ENCODE data around the gene TCF3. TPM values are rescaled to one million over a fixed set of nuclear protein-coding genes. Genes with fewer than 3 reads are reported as not detected.

The TCF3 gene
- total and polyA plus RNA-seq, 4 donors = 5.2 to 119 (median 12.8) TPM

DNA sequence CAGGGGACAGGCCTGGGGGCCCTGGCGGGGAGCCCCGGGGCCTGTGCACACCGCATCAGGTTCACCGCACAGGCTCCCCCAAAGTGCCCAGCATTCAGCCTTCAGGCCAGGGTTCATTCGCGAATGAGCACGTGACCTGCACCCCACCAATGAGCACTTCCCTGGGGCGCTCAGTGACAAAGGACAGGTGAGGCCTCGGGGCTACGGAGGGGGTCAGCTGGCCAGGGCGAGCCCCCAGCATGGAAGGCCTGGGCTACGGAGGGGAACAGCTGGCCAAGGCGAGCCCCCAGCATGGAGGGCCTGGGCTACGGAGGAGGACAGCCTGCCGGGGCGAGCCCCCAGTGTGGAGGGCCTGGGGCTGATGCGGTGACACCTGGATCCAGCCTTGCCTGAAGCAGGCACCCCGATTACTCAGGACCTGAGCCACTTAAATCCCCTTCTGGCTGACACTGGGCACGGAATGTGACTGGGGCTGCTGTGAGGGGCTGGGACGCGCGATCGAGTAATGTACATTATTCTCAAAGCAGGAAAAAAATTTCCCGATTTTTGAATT, 23.1 kb downstream of the TCF3 start:
- Histone ChIP-seq H3K36me3 (ENCODE audit: control insufficient read depth in 4 of 4, insufficient read depth in 3 of 4, low read depth in 1 of 4, low read length in 3 of 4) (peaks cover 0 to 4% (median 1%) of the 10 kb centered on the region in 4 donors), H3K9ac (ENCODE audit: low read depth in 1 of 2, low read length in 2 of 2) (no peak overlapping the region), H3K9me3 (ENCODE audit: control insufficient read depth in 4 of 4, low read length in 3 of 4) (no peaks in the 10 kb centered on the region), H3K27ac (ENCODE audit: low read depth in 1 of 2, low read length in 2 of 2) (no peak overlapping the region), H3K4me1 (ENCODE audit: control insufficient read depth in 4 of 4, insufficient read depth in 4 of 4, low read length in 3 of 4) (no peaks in the 10 kb centered on the region), H3K27me3 (ENCODE audit: control insufficient read depth in 4 of 4, insufficient read depth in 4 of 4, low read length in 3 of 4) (no peaks in the 10 kb centered on the region), H3K4me3 (ENCODE audit: low read depth in 1 of 3, low read length in 3 of 3) (no peak overlapping the region)
- WGBS = 98% methylated on average over 24 of the region's 24 CpGs
- TF ChIP-seq, protein P1, sequence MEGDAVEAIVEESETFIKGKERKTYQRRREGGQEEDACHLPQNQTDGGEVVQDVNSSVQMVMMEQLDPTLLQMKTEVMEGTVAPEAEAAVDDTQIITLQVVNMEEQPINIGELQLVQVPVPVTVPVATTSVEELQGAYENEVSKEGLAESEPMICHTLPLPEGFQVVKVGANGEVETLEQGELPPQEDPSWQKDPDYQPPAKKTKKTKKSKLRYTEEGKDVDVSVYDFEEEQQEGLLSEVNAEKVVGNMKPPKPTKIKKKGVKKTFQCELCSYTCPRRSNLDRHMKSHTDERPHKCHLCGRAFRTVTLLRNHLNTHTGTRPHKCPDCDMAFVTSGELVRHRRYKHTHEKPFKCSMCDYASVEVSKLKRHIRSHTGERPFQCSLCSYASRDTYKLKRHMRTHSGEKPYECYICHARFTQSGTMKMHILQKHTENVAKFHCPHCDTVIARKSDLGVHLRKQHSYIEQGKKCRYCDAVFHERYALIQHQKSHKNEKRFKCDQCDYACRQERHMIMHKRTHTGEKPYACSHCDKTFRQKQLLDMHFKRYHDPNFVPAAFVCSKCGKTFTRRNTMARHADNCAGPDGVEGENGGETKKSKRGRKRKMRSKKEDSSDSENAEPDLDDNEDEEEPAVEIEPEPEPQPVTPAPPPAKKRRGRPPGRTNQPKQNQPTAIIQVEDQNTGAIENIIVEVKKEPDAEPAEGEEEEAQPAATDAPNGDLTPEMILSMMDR (IDR thresholded peaks at IDR 0.05; ENCODE audit: low read depth, low read length, missing input control) = no peak
- TF ChIP-seq FOXA1 (IDR thresholded peaks at IDR 0.05) (no peak), RAD21 (IDR thresholded peaks at IDR 0.05) (no peak), YY1 (IDR thresholded peaks at IDR 0.05) (no peak), EGR1 (IDR thresholded peaks at IDR 0.05; ENCODE audit: low read depth in 2 of 2) (no peak), GABPA (IDR thresholded peaks at IDR 0.05 in 1 of 2, conservative IDR thresholded peaks at IDR 0.05 in 1 of 2) (no peak), RXRA (IDR thresholded peaks at IDR 0.05) (no peak)
- TF ChIP-seq, protein P2, sequence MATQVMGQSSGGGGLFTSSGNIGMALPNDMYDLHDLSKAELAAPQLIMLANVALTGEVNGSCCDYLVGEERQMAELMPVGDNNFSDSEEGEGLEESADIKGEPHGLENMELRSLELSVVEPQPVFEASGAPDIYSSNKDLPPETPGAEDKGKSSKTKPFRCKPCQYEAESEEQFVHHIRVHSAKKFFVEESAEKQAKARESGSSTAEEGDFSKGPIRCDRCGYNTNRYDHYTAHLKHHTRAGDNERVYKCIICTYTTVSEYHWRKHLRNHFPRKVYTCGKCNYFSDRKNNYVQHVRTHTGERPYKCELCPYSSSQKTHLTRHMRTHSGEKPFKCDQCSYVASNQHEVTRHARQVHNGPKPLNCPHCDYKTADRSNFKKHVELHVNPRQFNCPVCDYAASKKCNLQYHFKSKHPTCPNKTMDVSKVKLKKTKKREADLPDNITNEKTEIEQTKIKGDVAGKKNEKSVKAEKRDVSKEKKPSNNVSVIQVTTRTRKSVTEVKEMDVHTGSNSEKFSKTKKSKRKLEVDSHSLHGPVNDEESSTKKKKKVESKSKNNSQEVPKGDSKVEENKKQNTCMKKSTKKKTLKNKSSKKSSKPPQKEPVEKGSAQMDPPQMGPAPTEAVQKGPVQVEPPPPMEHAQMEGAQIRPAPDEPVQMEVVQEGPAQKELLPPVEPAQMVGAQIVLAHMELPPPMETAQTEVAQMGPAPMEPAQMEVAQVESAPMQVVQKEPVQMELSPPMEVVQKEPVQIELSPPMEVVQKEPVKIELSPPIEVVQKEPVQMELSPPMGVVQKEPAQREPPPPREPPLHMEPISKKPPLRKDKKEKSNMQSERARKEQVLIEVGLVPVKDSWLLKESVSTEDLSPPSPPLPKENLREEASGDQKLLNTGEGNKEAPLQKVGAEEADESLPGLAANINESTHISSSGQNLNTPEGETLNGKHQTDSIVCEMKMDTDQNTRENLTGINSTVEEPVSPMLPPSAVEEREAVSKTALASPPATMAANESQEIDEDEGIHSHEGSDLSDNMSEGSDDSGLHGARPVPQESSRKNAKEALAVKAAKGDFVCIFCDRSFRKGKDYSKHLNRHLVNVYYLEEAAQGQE (IDR thresholded peaks at IDR 0.05) = no peak
- TF ChIP-seq, protein P3, sequence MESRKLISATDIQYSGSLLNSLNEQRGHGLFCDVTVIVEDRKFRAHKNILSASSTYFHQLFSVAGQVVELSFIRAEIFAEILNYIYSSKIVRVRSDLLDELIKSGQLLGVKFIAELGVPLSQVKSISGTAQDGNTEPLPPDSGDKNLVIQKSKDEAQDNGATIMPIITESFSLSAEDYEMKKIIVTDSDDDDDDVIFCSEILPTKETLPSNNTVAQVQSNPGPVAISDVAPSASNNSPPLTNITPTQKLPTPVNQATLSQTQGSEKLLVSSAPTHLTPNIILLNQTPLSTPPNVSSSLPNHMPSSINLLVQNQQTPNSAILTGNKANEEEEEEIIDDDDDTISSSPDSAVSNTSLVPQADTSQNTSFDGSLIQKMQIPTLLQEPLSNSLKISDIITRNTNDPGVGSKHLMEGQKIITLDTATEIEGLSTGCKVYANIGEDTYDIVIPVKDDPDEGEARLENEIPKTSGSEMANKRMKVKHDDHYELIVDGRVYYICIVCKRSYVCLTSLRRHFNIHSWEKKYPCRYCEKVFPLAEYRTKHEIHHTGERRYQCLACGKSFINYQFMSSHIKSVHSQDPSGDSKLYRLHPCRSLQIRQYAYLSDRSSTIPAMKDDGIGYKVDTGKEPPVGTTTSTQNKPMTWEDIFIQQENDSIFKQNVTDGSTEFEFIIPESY (IDR thresholded peaks at IDR 0.05) = no peak
- TF ChIP-seq, protein P4, sequence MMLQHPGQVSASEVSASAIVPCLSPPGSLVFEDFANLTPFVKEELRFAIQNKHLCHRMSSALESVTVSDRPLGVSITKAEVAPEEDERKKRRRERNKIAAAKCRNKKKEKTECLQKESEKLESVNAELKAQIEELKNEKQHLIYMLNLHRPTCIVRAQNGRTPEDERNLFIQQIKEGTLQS (IDR thresholded peaks at IDR 0.05) = no peak
- no peak for DNase-seq (ENCODE audit: low spot score)

DNA sequence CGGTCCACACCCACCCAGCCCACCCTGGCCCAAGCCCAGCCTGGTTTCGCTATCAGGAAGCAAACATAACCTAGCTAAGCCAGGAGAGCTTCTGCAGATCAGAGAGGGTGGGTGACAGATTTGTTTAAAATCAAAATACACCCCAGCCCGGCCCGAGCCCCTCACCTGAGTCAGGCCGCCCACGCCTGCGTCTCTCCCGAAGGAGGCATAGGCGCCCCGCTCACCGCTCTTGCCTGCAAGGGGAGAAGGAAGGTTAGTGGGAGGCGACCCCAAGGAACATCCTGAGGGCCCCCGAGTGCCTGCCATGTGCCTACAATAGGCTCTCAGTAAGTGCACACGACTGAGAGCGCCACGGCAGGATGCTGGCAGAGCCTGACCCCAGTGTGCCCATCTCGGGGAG, 25.2 kb downstream of the TCF3 start:
- H3K36me3 ChIP-seq (ENCODE audit: control insufficient read depth in 4 of 4, insufficient read depth in 3 of 4, low read depth in 1 of 4, low read length in 3 of 4) = peaks cover 0 to 5% (median under 1%) of the 10 kb centered on the region in 4 donors
- H3K27ac ChIP-seq (ENCODE audit: low read depth in 1 of 2, low read length in 2 of 2) = no peak overlapping the region
- DNase-seq (ENCODE audit: low spot score) = no peak
- WGBS = 97% methylated on average over 17 of the region's 17 CpGs
- H3K9me3 ChIP-seq (ENCODE audit: control insufficient read depth in 4 of 4, low read length in 3 of 4) = no peaks in the 10 kb centered on the region
- H3K27me3 ChIP-seq (ENCODE audit: control insufficient read depth in 4 of 4, insufficient read depth in 4 of 4, low read length in 3 of 4) = no peaks in the 10 kb centered on the region
- TF ChIP-seq TAF1 (conservative IDR thresholded peaks at IDR 0.05) = no peak
- TF ChIP-seq NR2F2 (IDR thresholded peaks at IDR 0.05) = no peak
- TF ChIP-seq GABPA (IDR thresholded peaks at IDR 0.05 in 1 of 2, conservative IDR thresholded peaks at IDR 0.05 in 1 of 2) = no peak
- no peak for TF ChIP-seq HNF4A (conservative IDR thresholded peaks at IDR 0.05)
- TF ChIP-seq RAD21 (IDR thresholded peaks at IDR 0.05) = no peak
- no peak for TF ChIP-seq HNF4G (IDR thresholded peaks at IDR 0.05)
- TF ChIP-seq, protein P5, sequence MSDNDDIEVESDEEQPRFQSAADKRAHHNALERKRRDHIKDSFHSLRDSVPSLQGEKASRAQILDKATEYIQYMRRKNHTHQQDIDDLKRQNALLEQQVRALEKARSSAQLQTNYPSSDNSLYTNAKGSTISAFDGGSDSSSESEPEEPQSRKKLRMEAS (IDR thresholded peaks at IDR 0.05) = no peak
- TF ChIP-seq, protein P2 (IDR thresholded peaks at IDR 0.05) = no peak
- no peak for TF ChIP-seq RXRA (IDR thresholded peaks at IDR 0.05)
- no peaks in the 10 kb centered on the region for H3K4me1 ChIP-seq (ENCODE audit: control insufficient read depth in 4 of 4, insufficient read depth in 4 of 4, low read length in 3 of 4)
- H3K9ac ChIP-seq (ENCODE audit: low read depth in 1 of 2, low read length in 2 of 2) = no peak overlapping the region
- H3K4me3 ChIP-seq (ENCODE audit: low read depth in 1 of 3, low read length in 3 of 3) = no peak overlapping the region
